Effector CD4-positive, alpha-beta T cell (primary cell): ENCODE data around the gene LIFR.

Source experiments
- DNase-seq: peaks from one replicate; pipeline ENCODE4 v3.0.0-alpha.2; 2020

The LIFR gene

GRCh38 chr5:38515646-38516045 is 40.8 kb downstream of the LIFR start:
- no peak for DNase-seq

- DNase-seq = no peak
Measured at GRCh38 chr5:38515092-38515491, 41.4 kb downstream of the LIFR start.

GRCh38 chr5:38509185-38509584 is 47.3 kb downstream of the LIFR start:
- DNase-seq = no peak

- DNase-seq = no peak
Measured at GRCh38 chr5:38506302-38506701, 50.1 kb downstream of the LIFR start.

- no peak for DNase-seq
Measured at GRCh38 chr5:38500573-38501260, 55.7 kb downstream of the LIFR start.

- DNase-seq = no peak
Measured at GRCh38 chr5:38497946-38498345, 58.5 kb downstream of the LIFR start.

- no peak for DNase-seq
Measured at GRCh38 chr5:38494763-38495162, 61.7 kb downstream of the LIFR start.

- no peak for DNase-seq
Measured at GRCh38 chr5:38494175-38494574, 62.3 kb downstream of the LIFR start.

- DNase-seq = no peak
Measured at GRCh38 chr5:38483805-38484398, 72.5 kb downstream of the LIFR start.

- no peak for DNase-seq
Measured at GRCh38 chr5:38479315-38479904, 77.0 kb downstream of the LIFR start.

- no peak for DNase-seq
Measured at GRCh38 chr5:38478878-38479277, 77.6 kb downstream of the LIFR start.

- DNase-seq = no peak
Measured at GRCh38 chr5:38478166-38478565, 78.3 kb downstream of the LIFR start.

- no peak for DNase-seq
Measured at GRCh38 chr5:38473008-38473407, 83.4 kb downstream of the LIFR start.

- no peak for DNase-seq
Measured at GRCh38 chr5:38472541-38472940, 83.9 kb downstream of the LIFR start.

GRCh38 chr5:38471709-38472108 is 84.7 kb downstream of the LIFR start:
- no peak for DNase-seq

GRCh38 chr5:38469707-38470267 is 86.7 kb downstream of the LIFR start:
- DNase-seq = no peak

GRCh38 chr5:38468978-38469706 is 87.3 kb downstream of the LIFR start:
- DNase-seq = no peak

- DNase-seq = no peak
Measured at GRCh38 chr5:38468202-38468673, 88.2 kb downstream of the LIFR start.

GRCh38 chr5:38467353-38468040 is 88.9 kb downstream of the LIFR start:
- no peak for DNase-seq

GRCh38 chr5:38466424-38467189 is 89.8 kb downstream of the LIFR start:
- no peak for DNase-seq

GRCh38 chr5:38465702-38466423 is 90.6 kb downstream of the LIFR start:
- no peak for DNase-seq
